GM18508 (cell line): ENCODE results near the gene DOCK2.
"Not testable (repeated sequence)": the region's sequence is repeated elsewhere in the genome, so short reads cannot be mapped to it uniquely, and the experiment has no call there.

ENCODE experiments used
- ATAC-seq: cut with Tn5 transposase; IDR thresholded peaks from one replicate; pipeline ENCODE4 v1.9.1; 2021; ENCODE audit warnings: moderate number of reproducible peaks; ENCODE audit not compliant: insufficient read depth, unreplicated experiment

DOCK2 gene

DNA sequence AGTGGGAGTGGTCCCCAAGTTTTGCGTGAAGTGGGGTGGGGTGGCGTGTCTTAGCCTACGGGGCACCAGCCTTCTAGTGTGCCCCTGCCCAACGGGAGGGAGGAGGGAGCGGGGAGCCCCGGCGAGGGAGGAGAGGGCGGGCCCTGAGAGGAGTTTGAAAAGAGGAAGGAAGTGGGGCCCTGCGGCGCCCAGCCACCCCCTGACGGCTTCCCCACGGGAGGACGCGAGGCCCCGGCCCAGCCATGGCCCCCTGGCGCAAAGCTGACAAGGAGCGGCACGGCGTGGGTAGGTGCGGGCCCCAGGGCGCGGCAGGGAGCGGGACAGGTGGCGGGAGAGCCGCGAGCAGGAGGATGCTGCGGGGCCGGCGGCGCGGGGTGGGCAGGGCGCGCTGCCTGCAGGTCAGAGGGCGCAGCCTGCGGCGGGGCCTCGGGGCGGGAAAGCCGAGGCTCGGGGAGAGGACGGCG lies at the start of gene DOCK2:
Gene DOCK2 (plus strand): TSS at position 191 of the 464 bp plus-strand sequence. CDS start 52 bp downstream, at position 243.
- peak; percentile 80 for ATAC-seq

DNA sequence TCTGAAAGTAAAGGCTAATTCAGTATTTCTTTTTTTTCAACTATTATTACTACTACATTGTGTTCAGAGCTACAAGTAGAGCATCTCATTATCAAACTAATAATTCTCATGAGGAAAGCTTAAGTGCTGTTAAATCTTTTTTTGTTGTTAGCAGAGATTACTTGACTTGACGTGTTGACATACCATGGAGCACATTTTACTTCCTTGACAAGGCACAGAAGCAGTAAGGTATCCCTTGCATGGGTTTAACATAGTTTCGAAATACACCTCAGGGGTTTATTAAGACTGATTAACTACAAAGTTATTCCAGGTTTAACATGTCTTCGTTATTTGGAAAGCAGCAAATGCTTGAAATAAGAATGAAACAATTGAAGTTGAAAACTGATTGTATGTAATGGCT lies 46.5 kb upstream of the DOCK2 start:
- no peak for ATAC-seq

DNA sequence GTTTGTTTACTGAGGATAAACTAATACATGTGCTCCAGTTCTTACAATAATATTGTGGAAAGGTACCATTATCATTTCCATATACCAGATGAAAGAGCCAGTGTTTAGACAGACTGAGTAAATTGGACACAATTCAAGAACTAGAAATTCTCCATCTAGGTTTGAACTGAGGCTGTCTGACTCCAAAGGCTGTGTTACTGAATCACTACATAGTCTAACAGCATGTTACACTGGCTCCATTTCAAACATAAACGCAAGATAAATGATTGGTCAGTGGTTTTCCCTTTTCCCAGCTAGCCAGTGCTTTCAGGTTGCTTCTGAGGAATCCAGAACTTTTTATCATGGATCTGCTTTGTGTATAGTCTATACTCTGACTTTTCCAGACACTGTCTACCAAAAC lies 45.4 kb upstream of the DOCK2 start:
- ATAC-seq, result no peak

DNA sequence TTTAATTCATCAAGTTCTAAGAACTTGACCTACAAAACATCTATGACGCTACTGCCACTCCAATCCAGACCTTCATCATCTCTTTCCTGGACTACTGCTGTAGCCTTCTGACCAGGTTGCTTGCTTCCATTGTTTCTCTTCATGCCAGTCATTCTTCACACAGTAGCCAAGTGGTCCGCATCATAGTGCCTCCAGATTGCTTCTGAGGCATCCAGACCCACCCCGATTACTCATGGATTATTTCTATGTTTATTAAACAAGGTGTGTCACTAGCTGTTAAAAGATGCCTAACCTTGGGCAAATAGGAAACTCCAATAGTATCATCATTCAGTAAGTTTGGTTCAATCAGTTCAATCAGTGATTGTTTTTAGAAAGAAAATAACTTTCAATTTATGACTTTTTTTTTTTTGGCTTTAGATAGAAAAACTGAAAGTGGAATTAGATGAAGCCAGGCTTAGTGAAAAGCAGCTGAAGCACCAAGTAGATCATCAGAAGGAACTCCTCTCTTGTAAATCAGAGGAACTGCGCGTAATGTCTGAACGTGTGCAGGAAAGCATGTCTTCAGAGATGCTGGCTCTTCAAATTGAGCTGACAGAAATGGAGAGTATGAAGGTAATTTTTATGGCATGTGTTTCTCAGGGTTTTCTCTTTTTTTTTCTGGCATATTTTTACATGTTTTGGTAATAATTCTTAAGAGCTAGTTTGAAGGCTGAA lies 44.0 kb upstream of the DOCK2 start:
- ATAC-seq, result no peak

DNA sequence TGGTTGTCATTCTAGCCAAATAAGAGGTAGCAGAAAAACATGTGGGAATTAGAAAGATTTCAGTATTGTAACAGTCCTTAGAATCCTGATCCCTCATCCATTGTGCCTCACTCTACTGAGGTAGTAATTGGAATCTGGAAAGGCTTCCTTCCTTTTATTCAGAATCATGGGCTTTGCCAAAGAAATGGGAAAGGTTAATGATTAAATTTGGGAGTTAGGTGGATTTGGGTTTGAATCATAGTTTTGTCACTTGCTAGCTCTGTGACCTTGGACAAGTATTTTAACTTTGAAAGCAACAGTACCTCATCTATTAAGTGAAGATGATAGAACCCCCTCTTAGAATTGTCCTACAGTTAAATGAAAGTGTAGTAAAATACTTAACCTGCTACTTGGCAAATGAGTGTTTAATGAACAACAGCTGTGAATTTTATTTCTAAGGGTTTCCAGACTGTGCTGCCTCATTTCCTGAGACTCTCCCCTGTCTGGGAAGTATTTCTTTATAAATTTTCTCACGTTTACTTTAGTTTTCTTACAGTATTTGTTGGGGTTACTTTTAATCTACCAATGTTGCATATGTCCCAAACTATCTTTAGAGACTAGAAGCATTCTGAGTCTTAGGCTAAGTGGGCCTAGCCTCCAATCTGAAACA lies 41.8 kb upstream of the DOCK2 start:
- no peak for ATAC-seq

DNA sequence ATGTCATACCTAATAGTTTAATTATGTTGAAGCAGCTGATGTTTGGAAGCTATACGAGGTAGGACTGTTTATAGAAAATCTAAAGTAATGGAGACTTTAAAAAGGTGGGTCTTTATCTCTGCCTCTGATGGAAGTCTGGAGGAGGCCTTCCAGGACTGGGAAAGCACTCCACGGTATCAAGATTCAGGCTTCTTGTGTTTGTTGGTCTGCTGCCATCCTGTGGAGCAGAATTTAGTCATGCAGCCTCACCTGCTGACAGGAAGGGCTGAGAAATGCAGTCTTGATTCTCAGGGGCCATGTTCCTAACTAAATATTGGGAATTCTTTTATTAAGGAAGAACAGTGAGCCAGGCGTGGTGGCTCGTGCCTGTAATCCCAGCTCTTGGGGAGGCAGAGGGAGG lies 37.6 kb upstream of the DOCK2 start:
- no peak for ATAC-seq

DNA sequence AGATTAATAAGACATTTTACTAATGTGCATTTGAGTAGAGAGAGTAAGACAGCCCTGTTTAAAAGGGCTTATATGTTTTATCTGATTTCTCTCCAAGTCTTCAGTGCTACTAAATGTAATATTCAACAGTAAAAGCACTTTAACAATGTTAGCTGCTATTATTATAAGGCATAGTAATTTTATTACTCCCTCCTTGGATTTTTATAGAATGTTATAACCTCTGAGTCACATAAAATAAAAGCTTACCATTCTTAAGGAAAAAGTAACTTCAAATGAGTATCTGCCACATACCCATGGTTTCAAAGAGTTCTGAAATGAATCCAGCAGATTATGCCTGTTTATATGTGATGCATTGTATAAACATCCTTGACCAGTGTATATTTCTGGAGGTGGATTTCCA lies 34.5 kb upstream of the DOCK2 start:
- no peak for ATAC-seq

DNA sequence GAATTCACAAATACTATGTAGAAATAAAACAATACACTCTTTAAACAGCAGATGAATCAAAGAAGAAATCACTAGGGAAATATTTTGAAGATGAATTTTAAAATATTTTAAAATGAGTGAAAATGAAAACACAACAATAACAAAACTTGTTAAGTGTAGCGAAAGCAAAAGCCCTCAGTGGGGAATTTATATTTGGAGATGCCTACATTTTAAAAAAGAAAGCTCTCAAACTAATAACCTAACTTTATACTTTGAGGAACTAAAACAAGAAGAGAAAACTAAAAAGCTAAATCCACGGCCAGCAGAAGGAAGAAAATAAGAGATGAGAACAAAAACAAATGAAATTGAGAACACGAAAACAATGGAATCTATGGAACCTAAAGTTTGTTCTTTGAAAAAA lies 30.8 kb upstream of the DOCK2 start:
- no peak for ATAC-seq

DNA sequence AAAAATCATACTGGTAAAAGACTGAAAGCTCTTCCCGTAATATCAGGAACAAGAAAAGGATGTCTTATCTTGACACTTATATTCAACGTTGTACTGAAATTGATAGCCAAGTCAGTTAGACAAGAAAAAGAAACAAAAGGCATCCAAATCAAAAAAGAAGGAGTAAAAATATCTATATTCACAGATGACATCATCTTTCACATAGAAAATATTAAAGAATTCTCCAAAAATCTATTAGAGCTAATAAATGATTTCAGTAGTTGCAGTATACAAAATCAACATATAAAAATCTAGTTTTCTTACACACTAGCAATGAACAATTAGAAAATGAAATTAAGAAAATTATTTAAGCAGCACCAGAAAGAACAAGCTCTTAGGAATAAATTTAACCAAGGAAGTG lies 29.2 kb upstream of the DOCK2 start:
- ATAC-seq, result no peak

DNA sequence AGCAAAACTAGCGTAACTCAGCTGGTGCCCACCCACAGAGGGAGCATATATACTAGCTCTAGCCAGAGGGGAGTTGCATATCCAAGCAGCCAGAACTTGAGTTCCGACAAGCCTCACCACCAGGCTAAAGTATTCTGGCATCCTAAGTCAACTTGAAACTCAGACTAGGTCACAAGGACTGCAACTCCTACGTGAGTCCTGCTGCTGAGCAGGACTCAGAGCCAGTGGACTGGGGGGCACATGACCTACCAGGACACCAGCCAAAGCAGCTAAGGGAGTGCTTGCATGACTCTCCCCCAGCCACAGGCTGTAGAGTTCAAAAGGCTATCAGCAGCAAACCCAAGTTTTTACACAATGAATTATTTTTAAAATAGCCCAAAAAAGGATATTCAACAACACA lies 27.4 kb upstream of the DOCK2 start:
- ATAC-seq, result no peak

DNA sequence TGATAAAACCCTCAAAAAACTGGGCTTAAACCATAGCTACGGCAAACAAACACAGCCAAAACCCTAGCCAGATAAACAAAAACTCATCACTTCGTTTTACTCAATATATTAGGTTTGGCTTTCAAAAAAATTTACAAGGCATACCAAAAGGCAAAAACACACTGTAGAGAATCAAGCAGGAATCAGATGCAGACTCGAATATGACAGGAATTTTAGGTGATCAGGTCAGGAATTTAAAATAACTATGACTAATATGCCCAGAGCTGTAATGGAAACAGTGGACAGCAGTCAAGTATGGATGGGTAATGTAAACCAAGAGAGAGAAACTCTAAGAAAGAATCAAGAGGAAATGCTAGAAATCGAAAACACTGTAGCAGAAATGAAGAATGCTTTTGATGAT lies 26.5 kb upstream of the DOCK2 start:
- no peak for ATAC-seq

DNA sequence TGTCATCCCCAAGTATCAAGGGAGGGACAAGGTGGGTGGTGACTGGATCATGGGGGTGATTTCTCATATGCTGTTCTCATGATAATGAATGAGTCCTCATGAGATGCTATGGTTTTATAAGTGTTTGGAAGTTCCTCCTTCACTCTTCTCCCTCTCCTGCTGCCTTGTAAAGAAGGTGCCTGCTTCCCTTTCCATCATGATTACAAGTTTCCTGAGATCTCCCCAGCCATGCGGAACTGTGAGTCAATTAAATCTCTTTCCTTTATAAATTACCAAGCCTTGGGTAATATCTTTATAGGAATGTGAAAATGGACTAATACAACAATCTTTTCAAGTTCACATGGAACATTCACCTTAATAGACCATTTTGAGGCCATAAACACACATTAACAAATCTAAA lies 21.5 kb upstream of the DOCK2 start:
- ATAC-seq, result no peak

DNA sequence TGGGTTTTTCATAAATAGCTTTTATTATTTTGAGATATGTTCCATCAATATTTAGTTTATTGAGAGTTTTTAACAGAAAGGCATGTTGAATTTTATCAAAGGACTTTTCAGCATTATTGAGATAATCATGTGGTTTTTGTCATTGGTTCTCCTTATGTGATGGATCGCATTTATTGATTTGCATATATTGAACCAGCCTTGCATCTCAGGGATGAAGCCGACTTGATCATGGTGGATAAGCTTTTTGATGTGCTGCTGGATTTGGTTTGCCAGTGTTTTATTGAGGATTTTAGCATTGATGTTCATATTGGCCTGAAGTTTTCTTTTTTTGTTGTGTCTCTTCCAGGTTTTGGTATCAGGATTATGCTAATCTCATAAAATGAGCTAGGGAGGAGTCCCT lies 12.8 kb upstream of the DOCK2 start:
- ATAC-seq, result not testable (repeated sequence)

DNA sequence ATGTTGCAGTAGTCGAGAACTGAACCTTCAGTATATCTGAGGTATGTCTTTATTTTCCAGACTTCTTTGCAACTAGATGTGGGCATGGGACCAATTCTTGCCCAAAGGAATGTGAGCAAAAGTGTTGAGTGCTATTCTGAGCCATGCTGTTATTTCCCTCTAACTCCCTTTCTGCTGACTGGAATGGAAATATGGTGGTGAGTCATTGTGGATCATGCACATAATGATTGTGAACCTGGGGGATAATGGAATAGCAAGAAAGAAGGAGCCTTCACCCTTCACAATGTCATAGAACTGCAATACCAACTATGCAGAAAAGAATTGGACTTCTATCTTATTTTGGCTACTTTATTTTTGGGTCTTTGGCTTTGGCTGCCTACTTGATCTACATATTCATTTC lies 10.3 kb upstream of the DOCK2 start:
- ATAC-seq, result no peak

DNA sequence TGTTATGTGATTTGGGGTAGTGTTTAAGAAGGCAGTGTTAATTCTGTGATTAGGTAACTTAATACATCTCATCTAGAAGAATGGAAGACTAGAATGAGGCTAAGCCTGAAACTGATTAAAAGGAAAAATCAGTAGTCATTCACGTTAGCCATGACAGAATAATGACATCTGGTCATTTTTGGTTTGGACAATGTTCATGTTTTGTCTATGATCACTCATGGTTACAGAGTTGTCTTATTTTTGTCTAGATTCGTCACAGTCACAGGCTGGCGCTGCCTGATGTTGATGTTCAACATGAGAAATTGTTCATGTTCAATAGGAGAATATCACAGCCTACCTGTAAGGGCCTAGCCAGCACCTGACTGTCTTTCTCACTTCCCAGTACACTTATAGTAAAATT lies 9.5 kb upstream of the DOCK2 start:
- no peak for ATAC-seq

DNA sequence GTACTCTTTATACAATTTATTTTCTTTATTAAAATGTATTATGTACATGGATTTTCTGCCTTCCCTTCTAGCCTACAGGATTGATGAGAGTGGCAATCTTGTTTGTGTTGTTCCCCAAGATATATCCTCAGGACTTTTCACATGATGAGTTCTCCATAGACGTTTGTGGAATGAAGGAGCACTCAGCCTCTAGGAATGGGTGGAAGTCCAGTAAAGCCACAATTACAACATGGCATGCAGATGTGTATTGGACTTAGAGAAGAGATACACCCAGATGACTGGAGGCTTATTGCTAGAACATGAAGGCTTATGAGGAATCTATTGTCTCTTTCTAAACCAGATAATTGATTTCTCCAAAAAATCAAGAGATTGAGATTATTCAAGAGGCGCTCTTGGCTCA lies 8.2 kb upstream of the DOCK2 start:
- ATAC-seq, result no peak

DNA sequence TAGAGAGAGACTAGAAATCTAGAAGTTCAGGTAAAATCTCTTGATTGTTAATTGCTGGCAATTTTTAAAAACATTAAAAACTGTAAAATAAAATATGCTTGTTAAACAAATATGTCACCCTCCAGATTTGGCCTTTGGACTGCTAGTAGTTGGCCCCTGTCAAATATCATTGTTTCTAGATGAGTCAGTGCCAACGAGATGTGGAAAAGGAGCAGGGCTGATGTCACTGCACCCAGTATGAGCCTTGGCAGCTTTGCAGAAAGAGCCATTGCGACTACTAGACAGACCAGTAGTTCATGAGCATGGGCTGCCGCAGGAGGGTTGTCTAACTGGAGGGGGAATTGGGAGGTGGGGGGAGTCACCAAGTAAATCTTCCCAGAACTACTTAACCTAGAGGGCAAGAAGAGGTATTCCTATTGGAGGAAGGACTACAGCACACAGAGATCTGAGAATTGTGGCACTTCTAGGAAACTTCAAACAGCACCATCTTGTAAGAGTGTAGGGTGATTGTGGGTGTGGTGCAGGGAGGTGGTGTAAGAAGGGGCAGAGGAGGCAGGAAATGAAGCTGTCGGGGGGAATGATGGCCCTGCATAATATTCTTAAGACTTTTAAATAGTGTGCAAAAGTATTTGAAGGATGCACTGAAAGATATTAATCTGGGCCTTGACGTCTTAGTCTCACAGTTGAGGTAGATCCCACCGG lies 7.1 kb upstream of the DOCK2 start:
- no peak for ATAC-seq

DNA sequence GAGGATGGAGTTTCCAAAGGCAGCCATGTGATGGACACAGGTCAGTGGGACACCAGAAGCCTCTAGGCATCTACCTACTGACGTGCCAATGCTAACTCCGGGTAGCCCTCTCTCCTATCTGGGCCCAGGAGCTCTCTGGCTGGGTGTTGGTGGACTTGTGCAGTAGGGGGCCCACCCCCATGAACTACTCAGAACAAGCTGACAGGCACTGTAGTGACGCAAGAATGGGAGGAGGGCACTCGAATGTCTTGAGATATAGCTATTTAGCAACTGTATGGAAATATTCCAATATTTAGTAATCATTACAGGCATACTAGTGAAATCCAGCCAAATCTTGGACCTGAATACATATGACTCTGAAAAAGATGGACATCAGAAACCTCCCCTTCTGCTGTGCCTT lies 5.7 kb upstream of the DOCK2 start:
- no peak for ATAC-seq

DNA sequence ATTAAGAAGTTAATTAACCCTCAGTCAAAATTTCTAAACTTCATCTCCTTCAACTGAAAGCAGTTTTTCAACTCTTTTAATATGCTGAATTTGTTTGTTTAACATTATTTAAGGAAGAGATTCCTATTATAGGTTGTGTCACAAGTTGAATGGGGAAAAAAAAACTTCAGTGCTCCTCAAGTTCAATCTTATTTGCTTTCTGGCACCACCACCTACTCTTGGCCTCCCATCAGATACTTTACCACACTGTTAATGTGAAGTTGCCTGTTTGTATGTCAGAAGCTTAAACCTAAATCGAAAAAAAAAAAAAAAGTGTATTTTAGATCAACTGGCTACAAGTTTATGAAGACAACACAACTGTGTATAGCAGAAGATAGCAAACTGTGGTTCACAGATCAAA lies 4.1 kb upstream of the DOCK2 start:
- ATAC-seq, result no peak

DNA sequence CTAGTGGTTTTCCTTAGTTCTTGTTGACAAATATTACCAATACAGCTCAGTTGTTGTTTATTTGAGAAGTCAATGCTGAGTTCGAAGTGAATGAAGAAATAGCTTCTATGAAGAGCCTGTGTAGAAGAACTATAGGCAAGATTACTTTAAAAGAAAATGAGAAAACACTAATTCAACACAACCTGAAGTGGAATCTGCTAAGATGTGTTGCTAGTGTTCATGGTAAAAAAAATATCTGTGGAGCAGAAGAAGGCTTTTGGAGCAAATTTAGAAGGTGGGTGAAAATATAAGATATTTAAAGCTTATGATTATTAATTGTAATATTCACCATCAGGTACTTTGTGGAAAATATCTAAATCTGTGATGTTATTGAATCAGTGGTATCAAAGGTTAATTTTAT lies 2.5 kb upstream of the DOCK2 start:
- no peak for ATAC-seq

DNA sequence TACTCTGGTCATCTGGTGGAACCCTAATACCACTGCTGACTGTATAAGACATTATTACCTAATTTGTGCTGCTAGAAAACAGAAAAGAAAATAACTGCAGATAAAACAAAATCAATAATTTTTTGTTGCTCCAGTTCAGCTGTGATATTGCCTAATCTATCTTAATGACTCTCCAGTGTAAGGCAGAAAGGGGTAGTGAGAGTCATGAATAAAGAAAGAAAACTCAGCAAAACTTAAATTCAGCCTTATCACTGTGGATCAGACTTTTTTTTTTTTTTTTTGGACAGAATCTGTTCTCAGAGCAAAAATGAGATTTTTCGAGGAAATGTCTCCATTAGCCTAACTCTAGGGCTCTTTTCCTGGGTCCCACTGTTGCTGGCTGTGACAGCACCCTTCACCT lies 1.1 kb upstream of the DOCK2 start:
- ATAC-seq, result no peak
